Measurements from ENCODE around the gene ANXA11.

- TF ChIP-seq CTCF (IDR thresholded peaks at IDR 0.05) (no peak), POLR2AphosphoS5 (IDR thresholded peaks at IDR 0.05) (no peak)
Observed at GRCh38 chr10:80165173-80165572, 40.2 kb downstream of the ANXA11 start.

Measured in stomach (tissue), 4 donors.